Measurements from ENCODE around the gene ZFYVE27. TPM values are rescaled to one million over a fixed set of nuclear protein-coding genes. Genes with fewer than 3 reads are reported as not detected.
A peak's percentile ranks its signal among the peaks of the same experiment; 100 is the strongest.

ZFYVE27 gene, protein sequence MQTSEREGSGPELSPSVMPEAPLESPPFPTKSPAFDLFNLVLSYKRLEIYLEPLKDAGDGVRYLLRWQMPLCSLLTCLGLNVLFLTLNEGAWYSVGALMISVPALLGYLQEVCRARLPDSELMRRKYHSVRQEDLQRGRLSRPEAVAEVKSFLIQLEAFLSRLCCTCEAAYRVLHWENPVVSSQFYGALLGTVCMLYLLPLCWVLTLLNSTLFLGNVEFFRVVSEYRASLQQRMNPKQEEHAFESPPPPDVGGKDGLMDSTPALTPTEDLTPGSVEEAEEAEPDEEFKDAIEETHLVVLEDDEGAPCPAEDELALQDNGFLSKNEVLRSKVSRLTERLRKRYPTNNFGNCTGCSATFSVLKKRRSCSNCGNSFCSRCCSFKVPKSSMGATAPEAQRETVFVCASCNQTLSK
- 22.3 TPM for total RNA-seq (2013)
- polyA plus RNA-seq (10 to 100 TPM in 1 of 3 donors, 1 to 10 TPM in 2; 6.2 to 31.1 (median 9.7) TPM), polyA minus RNA-seq (16.8 and 20.0 TPM in 2 replicates), total RNA-seq (21.3 to 40.8 (median 30.4) reads per million in 11 experiments)

GRCh38 chr10:97736902-97737769 lies at the start of gene ZFYVE27:
Gene ZFYVE27, plus strand, starts transcription at chr10:97737128. Its CDS starts 1,350 bp downstream, at chr10:97738478.
- Histone ChIP-seq H4K20me1 (ENCODE audit: insufficient read depth, low read length) (peaks cover 24% of the 10 kb centered on the region), H3K27me3 (ENCODE audit: control insufficient read depth in 2 of 2, insufficient read depth in 2 of 2, low read length in 2 of 2) (no peaks in the 10 kb centered on the region), H3K79me2 (ENCODE audit: insufficient read depth, low read length) (peaks cover 47% of the 10 kb centered on the region), H3K9me3 (replicated peaks in 1 of 2; ENCODE audit: control insufficient read depth in 1 of 2, insufficient read depth in 1 of 2, low read length in 2 of 2) (no peaks in the 10 kb centered on the region), H3K4me1 (ENCODE audit: control insufficient read depth in 1 of 2, insufficient read depth in 2 of 2, low read length in 2 of 2) (peaks cover 16 to 21% of the 10 kb centered on the region in 2 donors), H3K4me2 (replicated peaks; ENCODE audit: extremely low read depth, low read length, poor library complexity, severe bottlenecking) (peak within 1 kb of the TSS; percentile 93), H3K9ac (ENCODE audit: insufficient read depth, low read length, poor library complexity, severe bottlenecking) (peak within 1 kb of the TSS; percentile 91), H2AFZ (ENCODE audit: insufficient read depth, low read depth, low read length, poor library complexity, severe bottlenecking) (peak within 1 kb of the TSS; percentile 93), H3K36me3 (replicated peaks in 1 of 2; ENCODE audit: control insufficient read depth in 1 of 2, insufficient read depth in 2 of 2, low read length in 2 of 2) (peaks cover 10 to 27% of the 10 kb centered on the region in 2 donors), H3K27ac (ENCODE audit: low read depth in 1 of 2, low read length in 2 of 2) (peak within 1 kb of the TSS; percentile 79 to 89), H3K4me3 (replicated peaks in 1 of 3; ENCODE audit: low read depth in 2 of 3, low read length in 3 of 3) (peak within 1 kb of the TSS; percentile 58 to 93 (median 89))
- TF ChIP-seq, protein P1, sequence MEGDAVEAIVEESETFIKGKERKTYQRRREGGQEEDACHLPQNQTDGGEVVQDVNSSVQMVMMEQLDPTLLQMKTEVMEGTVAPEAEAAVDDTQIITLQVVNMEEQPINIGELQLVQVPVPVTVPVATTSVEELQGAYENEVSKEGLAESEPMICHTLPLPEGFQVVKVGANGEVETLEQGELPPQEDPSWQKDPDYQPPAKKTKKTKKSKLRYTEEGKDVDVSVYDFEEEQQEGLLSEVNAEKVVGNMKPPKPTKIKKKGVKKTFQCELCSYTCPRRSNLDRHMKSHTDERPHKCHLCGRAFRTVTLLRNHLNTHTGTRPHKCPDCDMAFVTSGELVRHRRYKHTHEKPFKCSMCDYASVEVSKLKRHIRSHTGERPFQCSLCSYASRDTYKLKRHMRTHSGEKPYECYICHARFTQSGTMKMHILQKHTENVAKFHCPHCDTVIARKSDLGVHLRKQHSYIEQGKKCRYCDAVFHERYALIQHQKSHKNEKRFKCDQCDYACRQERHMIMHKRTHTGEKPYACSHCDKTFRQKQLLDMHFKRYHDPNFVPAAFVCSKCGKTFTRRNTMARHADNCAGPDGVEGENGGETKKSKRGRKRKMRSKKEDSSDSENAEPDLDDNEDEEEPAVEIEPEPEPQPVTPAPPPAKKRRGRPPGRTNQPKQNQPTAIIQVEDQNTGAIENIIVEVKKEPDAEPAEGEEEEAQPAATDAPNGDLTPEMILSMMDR (IDR thresholded peaks at IDR 0.05): no peak
- peaks cover 32 to 33% of the 10 kb centered on the region in 2 donors for H3K36me3 Mint-ChIP-seq
- under 1% methylated on average over 72 of the region's 72 CpGs for WGBS (ENCODE audit: insufficient coverage)
- H3K27me3 Mint-ChIP-seq (ENCODE audit: low read depth in 3 of 3): peaks cover 0 to 3% (median 0%) of the 10 kb centered on the region in 3 donors
- DNase-seq: peak; percentile 92 to 94 (median 93)
- H3K4me1 Mint-ChIP-seq: peaks cover 29% of the 10 kb centered on the region
- H3K9me3 Mint-ChIP-seq: no peaks in the 10 kb centered on the region
- intact Hi-C loops (cut with micrococcal nuclease): loop anchor here (5.0 to 10.0 kb wide), 2 partner anchors 50 to 162 kb away; partner anchors contain the start of genes AVPI1 (in 2 of the 2) and ANKRD2 (in 1 of the 2)
- peak within 1 kb of the TSS; percentile 85 to 98 for H3K4me3 Mint-ChIP-seq
- H3K27ac Mint-ChIP-seq: peak within 1 kb of the TSS; percentile 88 to 97 (median 94)
